Measurements from ENCODE around the gene LPP.
A peak's percentile ranks its signal among the peaks of the same experiment; 100 is the strongest.
"Not testable (repeated sequence)": the region's sequence is repeated elsewhere in the genome, so short reads cannot be mapped to it uniquely, and the experiment has no call there.

LPP gene

DNA sequence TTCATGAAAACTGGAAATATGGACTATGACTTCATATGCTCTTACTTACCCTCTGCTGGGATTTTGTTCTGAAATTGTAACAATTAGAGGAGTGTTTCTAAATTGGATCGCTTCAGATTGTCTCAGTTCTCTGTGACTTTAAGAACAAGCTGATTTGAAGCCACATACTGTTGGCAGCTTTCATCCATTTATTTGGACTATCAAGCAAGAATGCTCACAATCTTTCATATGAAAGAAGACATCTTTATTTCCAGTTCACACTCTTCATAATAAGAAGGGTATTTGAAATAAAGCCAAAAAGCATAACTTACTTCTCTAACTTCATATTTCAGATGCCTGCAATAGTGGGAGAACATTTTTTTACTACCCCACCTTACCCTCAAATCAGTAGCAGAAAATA lies 526.2 kb downstream of the LPP start:
- no peak for DNase-seq (ENCODE audit: low spot score)

DNA sequence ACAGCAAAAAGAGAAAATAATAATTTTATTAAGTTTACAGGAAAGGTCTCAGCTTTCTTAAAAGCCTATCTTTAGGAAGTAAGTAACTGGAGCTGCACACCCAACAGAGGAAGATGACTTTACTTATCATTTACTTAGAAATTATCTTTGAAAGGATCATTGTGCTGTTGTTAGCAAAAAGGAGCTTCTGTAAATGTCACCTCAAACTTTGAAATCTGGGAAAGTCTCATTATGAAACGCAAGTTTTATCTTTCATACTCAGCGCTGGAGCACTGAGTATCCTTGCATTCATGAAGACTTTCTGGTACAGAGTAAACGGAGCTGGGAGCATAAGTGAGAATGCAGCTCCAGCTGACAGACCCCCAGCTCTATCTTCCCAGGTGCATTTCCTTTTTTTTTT lies 526.6 kb downstream of the LPP start:
- DNase-seq (ENCODE audit: low spot score) = no peak

DNA sequence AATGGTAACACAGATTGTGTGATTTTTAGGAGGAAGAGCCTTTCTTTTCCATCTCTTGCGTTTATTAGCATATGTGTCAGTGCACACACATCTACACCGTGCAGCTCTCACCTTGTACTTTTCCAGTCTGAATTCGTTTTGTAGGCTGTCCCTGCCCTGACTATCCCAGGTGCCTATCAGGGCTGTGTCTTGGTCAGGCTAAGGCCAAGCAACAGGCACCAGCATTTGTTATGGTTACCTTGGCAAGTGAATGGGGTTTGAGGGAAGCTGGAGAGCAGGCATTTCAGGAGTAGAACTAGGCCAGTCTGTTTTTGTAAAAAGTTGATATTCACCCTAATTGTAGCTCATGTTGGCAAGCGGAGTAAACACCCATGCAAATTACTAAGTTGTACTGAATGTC lies 528.4 kb downstream of the LPP start:
- DNase-seq (ENCODE audit: low spot score) = no peak

DNA sequence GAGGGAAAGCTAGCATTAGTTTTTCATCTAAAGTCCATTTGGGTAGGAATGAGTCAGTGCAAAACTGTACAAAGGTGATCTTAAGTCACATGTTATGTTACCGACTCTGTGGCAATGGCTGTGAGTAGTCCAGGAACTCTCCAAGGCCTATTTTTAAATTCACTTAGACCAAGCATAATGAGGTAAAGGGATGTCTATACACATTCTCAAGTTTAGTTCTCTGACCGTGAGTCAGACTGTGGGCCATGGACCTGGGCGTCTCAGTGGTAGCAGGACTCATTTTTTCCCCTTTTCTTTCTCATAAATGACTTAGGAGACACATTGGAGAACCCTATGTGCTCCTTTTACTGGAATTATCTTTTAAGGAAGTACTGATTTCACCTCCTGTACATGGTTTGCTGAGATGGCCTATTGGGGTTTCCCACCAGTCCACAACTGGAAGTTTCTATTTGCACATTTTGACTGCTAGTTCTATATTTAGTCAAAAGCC lies 529.1 kb downstream of the LPP start:
- no peak for DNase-seq (ENCODE audit: low spot score)

DNA sequence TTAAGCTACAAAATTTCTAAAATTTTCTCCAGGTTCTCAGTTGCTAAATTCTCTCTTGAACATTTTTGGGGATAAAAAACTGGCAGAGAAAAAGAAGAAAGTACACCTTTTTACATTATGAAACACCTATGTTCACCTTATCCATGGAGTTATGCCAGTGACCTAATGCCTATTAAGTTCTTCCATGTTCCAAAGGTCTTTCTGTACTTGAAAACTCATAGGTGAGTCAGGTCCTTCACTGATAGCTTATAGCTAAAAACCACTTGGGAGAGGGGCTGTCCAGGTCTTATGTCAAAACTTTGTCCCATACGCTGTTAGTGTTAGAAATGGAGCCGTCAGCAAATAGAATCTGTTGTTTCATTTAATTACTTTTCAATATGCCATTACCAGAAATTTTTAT lies 530.3 kb downstream of the LPP start:
- DNase-seq (ENCODE audit: low spot score) = no peak

DNA sequence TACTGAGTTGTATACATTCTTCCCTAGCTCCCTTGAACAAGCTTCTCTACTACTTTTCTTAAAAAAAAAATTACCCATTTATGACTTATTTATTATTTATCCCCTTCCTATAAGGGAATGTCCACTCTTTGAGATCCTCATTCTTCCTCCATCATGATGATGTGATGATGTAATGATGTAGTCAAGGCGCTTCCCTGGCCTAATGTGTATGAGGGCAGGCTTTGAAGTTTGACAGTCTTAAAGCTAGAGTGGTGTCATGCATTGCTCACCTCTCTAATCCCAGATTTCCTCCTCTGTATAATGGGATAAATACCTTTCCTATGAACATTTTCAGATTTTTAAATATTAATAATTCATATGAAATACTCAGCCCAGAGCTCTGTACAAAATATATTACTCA lies 531.8 kb downstream of the LPP start:
- no peak for DNase-seq (ENCODE audit: low spot score)

DNA sequence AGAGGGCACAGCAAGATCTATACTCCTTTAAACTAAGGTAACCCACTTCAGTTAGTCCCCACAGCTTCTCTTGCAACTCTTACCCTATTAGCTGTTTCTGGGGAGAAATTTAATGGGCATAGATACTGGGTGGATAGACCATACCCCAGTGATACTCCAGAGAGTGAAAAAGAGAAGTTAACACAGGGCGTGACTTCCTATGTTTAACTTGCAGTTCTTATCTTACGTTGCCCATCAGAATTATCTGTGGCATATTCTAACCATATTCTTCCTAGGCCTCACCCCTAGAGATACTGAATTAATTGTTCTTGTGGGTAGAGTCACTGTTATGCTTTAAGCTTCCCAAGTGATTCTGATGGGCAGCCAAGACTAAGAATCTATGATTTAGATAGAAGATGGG lies 532.4 kb downstream of the LPP start:
- DNase-seq (ENCODE audit: low spot score) = no peak

DNA sequence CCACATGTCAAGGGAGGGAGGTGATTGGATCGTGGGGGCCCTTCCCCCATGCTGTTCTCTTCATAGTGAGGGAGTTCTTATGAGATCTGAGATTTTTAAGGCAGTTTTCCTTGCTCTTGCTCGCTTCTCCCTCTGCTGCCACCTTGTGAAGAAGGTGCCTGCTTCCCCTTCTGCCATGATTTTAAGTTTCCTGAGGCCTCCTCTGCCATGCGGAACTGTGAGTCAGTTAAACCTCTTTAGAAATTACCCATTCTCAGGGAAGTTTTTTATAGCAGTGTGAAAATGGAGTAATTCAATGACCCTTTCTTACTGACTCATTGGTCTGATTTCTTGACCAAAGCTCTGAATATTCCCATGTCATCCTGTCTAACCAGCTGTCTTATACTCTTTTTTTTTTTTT lies 533.4 kb downstream of the LPP start:
- DNase-seq (ENCODE audit: low spot score) = no peak

DNA sequence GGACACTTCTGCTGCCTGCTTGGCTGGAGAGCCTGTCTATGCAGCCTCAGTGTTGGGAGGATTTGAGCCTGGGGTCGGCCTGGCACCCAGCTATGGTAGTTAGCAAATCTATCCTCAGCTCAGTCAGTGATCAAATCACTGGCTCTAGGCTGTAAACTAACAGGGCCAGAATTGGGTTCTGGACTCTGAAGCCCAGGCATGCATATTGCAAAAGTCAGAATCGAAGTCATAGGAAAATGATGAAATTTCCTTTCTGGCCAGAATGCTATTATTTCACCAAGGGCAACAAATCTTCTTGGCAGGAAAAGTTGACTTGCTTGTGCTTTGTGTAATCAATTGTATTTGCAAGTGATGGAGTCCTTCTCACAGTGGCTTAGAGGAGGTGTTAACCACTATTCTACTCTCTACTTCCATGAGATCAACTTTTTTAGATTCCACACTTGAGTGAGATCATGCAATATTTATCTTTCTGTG lies 535.2 kb downstream of the LPP start:
- DNase-seq (ENCODE audit: low spot score) = no peak

DNA sequence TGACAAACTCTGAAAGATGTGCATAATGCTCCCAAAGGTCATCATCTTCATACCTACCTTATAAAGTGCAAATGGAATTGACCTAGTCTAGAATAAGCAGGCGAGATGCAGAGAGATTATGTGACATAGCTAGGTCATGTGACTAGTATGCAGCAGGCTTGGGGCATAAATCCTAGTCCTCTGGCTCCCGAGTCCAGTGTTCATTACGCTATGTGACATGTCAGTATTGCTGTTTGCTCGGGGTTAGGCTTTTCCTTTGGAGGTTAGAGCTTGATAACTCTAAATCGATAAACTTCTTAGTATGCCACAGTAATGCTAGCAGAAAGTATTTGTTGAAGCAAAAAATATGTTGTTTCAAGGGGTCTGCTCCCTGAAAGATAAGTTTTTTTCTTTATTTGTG lies 536.1 kb downstream of the LPP start:
- no peak for DNase-seq (ENCODE audit: low spot score)

DNA sequence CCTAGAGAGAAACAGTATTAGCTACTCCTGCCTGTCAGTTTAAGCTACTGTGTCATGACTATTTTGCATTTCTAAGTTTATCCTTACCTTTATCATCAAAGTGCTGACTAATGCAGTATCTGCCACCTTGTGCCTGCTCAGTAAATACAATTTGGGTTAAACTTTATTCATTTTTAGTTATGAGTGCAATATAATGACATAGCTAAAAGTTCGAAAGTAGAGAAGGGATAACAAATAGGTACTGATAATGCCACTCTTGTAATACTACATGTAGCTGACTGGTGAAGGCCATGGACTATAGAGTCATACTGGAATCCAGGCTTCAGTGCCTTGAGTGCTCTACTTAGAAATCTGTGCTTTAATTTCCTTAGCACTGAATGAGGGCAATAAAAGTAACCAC lies 537.0 kb downstream of the LPP start:
- DNase-seq (ENCODE audit: low spot score) = no peak

DNA sequence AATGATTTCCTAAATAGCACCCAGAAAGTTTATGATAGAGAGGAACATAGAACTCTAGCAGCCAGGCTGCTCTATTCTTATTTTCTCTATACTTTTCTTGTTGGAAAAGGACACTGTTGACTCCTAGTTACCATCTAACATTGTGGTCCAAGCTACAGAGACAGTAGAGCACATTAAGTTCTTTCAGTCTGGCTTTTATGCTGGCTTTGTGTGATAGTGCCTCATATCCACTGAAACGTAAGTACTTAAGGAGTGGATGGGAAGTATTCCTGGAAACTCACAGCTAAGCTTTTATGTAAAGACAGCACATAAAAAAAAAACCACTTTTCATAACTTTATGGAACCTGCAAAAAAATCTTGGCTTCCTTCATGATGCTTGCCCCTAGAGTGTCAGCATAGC lies 537.7 kb downstream of the LPP start:
- no peak for DNase-seq (ENCODE audit: low spot score)

DNA sequence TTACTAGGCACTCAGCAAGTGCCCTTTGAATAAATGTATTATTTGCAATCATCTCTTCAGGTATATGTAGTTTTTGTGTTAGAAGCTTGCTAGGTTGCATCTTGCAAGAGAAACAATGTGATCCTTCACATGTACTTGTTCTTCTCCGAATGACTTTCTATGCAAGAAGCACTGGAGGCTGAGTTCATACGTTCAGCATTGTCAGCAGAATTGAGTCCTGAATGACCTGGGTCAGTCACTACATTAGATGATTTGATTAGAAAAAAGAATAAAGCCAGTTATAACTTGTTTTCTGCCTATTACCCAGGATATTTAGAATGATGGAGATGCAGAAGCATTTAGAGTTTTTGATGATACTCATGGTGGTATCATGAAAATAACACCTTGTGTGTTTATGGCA lies 538.7 kb downstream of the LPP start:
- no peak for DNase-seq (ENCODE audit: low spot score)

DNA sequence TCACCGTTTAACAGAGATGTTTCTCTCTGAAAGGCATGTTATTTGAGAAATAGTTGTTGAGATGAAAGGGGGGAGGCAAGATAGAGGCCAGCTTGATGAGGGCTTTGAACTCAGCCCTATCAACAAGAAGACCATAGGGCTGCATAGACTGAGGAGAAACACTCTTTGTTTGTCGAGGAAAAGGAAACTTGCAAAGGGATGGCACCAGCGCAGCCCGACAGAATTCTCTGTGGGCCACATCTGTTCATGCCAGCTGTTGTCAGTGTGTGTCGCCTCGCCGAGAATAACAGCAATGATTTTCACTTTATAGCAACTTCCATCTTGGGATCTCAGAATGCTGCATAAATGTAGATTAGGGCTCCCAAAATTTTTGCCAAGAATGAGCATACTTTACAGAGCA lies 539.5 kb downstream of the LPP start:
- peak; percentile 39 for DNase-seq (ENCODE audit: low spot score)

DNA sequence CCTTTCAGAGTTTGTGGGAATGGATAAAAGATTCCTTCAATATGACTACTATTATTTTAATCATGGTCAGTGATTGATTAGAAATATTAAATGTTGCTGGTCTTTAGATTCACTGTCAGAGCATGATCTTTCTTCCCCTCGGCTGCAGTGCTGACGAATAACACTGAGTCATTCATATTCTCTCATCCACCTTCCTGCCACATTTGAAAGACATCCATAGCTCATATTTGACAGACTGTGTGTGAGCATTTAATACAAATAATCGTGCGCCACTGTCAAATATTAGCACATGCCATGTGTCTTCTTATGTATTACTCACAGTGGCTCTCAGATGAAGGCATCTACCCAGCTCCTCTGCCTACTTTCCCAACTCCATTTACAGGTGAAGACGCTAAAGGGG lies 541.3 kb downstream of the LPP start:
- DNase-seq (ENCODE audit: low spot score) = no peak

DNA sequence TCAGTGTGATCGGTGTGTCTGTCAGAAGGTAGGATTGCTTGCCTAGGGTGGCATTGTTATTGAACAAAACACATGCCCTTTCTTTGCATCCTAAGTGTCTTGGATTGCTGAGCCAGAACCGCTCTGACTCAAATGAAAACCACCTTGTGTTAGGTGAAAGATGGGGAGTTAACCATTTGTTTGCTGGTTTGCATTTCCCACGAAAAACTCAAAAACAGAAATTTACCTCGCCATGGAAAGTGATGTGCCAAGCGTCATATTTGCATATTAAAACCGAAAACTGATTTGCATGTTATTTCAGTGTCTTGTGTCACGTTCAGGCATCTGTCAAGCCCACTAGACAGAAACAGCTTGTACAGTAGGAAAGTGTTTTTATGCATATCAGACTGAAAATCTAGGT lies 543.2 kb downstream of the LPP start:
- no peak for DNase-seq (ENCODE audit: low spot score)

DNA sequence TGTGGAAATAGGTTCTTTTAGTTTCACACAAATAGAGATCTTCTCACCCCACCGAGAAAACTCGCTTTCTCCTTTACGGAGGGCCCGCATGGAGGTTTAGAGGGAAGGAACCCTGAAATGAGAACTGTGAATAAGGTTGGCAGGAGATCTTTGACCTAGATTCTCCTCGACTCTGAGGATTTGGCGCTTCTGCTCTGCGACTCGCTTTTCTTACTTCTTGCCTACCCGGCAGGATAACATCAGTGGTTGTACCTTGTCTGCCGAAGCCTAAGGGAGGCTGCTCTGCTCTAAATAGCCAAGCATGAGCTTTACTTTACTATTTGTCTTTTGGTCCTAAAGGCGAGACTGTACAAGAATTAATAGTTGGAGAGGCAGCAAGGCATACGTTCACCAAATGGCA lies 544.5 kb downstream of the LPP start:
- no peak for DNase-seq (ENCODE audit: low spot score)

DNA sequence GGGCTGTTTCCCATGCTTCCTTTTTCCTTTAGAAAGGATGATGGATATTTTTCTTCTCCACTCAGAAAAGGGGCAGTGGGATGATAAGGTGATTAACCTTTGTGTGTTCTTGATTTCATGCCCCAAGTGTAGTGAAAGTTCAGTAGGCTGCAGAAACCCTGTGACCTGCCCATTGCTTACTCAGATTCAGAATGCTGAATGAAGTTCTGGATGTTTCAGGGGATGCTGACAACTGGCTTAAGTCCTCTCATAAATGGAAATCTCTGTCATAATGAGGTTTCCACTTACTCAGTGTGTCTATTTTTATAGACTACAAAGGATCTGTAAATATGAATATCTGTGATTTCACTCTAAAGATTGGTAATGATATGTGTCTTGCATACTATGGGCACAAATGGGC lies 546.5 kb downstream of the LPP start:
- DNase-seq (ENCODE audit: low spot score) = no peak

DNA sequence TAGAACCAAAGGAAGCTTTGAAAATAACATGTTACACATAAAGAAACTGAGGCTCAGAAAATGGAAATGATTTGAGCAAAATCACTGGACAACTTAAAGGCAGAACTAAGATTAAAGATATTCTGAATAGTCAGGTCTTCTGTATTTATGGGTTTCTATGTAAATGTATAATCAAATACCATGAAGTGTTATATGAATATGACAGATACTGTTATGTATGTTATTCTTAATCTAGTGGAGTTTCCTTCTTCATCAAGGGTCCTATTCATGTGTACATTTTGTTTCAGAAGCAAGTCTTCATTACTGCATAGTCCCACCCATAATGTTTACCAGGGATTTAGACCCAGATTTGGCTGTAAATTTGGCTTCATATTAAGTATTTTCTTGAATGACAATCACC lies 547.0 kb downstream of the LPP start:
- DNase-seq (ENCODE audit: low spot score) = no peak

DNA sequence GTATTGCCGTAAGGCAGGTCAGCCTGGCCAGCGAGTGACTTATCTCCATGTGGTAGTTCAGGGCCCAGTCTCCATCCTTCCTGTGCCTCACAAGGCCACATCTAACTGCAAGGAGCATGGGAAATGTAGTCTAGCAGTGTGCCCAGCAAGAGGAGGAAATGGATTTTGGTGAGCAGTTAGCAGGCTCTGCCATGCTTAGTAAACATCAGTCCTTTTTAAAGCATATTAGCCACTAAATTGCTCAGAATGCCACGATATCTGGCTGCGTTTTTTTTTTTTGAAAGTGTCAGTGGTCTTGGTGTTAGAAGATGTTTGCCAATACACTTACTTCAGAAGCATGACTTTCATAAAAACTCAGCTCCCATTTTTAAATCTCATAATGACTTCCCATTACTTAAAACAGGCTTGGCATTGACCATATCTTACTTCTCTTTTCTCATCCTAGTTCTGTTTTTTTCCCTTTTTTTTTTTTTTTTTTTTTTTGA lies 547.6 kb downstream of the LPP start:
- peak; percentile 63 for DNase-seq (ENCODE audit: low spot score)

DNA sequence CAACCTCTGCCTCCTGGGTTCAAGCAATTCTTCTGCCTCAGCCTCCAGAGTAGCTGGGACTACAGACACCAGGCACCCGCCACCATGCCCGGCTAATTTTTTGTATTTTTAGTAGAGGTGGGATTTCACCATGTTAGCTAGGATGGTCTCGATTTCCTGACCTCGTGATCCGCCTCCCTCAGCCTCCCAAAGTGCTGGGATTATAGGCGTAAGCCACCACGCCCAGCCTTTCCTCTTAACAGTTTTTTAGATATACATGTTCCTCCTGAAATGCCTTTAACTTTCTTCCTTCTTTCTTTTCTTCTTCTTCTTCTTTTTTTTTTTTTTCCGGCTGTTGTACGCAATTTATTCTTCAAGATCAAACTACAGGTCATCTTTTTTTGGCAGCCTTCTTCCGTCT lies 548.1 kb downstream of the LPP start:
- DNase-seq (ENCODE audit: low spot score) = not testable (repeated sequence)

DNA sequence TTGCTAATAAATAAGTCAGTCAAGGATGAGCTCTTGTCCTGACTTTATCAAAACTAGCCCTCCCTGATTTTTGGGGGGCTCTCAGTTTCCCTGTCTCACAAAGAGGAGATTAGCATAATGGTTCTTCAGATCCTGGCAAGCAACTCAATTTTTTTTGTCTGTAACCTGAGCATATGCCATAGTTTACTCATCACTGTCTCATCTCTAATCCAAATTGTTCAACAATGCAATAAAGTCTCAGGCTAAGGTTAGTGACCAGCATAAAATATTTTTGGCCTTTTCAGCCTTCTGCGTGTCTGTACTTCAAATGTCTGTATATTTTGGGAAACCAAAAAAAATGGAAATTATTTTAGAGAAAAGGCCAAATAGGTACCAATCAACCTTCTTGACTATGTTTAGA lies 552.2 kb downstream of the LPP start:
- DNase-seq (ENCODE audit: low spot score) = no peak

DNA sequence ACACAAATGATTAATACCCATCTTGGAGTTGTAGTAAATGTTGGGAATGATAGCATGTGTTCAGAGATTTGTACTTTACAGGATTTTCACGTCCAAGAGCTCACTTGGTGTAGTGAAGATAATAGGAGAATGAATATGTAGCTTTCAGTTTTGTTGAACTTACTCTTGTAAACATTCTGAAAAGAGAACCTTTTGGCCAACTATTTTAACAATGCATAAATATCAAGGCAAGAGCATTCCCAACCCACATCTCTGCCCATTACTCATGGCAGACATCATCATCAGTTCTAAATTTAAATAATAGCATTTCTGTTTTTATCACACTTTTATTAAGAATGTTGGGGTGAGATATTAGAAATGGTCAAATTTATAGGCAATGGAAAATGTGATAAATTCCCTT lies 552.6 kb downstream of the LPP start:
- DNase-seq (ENCODE audit: low spot score) = no peak

DNA sequence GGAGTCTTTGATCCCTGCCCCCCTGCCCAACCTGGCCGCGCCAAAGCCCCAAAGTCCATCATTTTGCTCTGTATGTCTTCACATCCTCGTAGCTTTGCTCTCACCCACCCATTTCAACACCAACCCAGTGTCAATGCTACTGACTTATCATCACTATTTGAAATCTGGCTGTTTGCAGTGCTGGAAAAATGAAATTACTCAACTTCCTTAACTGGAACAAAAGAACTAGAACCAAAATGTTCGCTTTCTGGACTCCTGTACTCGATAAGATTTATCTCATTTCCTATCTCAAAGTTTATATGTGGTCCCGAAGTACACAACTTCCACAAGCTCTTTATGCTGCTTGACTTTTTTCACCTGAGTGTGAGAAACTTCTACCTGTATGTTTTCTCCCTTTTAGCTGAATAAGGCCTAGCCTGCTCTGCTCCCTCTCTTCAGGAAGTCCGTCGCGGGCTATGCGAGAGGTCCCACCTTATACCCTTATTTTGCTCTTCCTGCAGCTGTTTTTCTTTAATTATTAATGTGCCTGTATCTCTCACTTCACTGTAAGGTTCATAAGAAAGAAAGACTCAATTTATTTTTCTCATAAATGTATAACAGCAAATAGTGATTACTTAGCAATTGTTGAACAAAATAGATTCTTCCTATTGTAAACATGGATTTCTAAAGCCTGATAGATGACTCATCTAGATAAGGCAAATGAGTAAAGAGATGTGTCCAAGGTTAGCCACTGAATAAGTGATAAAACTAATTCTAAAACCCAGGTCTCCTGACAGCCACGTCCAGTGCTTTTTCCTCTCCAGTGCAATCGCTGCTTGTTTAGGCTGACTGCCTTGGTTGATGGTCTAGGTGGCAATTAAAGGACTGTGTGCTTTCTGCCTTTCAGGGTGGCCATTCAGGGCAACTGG lies 553.7 kb downstream of the LPP start:
- no peak for DNase-seq (ENCODE audit: low spot score)

Measured in Ammon's horn (tissue), 1 donor.